SU-DHL-6 (cell line): ENCODE data around the gene HNRNPUL1.

Experiments
- H2AFZ ChIP-seq: fragments of 200-600 bp; sonication (generic); 2 replicates; pipeline ENCODE4 v1.6.1; 2014; ENCODE audit warnings: low read depth, mild to moderate bottlenecking, moderate library complexity, mixed read lengths, antibody characterized with exemption, low read length; ENCODE audit not compliant: severe bottlenecking
- H3F3A ChIP-seq: fragments of 200-600 bp; shearing (Covaris generic); 2 replicates; pipeline ENCODE4 v1.6.0; 2016; ENCODE audit warnings: antibody characterized with exemption, mild to moderate bottlenecking; ENCODE audit not compliant: insufficient read depth
- H3K27ac ChIP-seq: fragments of 200-600 bp; sonication (generic); 2 replicates; pipeline ENCODE4 v1.5.1; 2016; ENCODE audit warnings: low read depth, mild to moderate bottlenecking, low read length, moderate library complexity, mixed read lengths
- H3K27me3 ChIP-seq: fragments of 200-600 bp; sonication (generic), shearing (Covaris generic); 2 replicates; pipeline ENCODE4 v1.6.0; 2014; ENCODE audit warnings: mild to moderate bottlenecking, low read length
- H3K36me3 ChIP-seq: fragments of 200-600 bp; sonication (generic); 2 replicates; pipeline ENCODE4 v1.6.1; 2014; ENCODE audit warnings: mild to moderate bottlenecking, low read length, mixed read lengths
- H3K4me2 ChIP-seq: fragments of 300-600, 200-600 bp; shearing (Covaris generic), sonication (generic); 2 replicates; pipeline ENCODE4 v1.6.0; 2014; ENCODE audit warnings: low read length, low read depth, mild to moderate bottlenecking; ENCODE audit not compliant: poor library complexity, severe bottlenecking
- H3K4me3 ChIP-seq: fragments of 200-600 bp; sonication (generic); 2 replicates; pipeline ENCODE4 v1.5.1; 2014; ENCODE audit warnings: antibody characterized with exemption, low read length, mild to moderate bottlenecking, mixed read lengths; ENCODE audit not compliant: insufficient read depth, poor library complexity, severe bottlenecking
- H3K79me2 ChIP-seq: fragments of 200-600 bp; sonication (generic); 2 replicates; pipeline ENCODE4 v1.6.1; 2014; ENCODE audit warnings: mild to moderate bottlenecking, low read length, moderate library complexity; ENCODE audit not compliant: insufficient read depth
- H3K9ac ChIP-seq: fragments of 200-600 bp; sonication (generic); 2 replicates; pipeline ENCODE4 v1.7.0; 2014; ENCODE audit warnings: mild to moderate bottlenecking, low read length
- H3K9me2 ChIP-seq: fragments of 200-600 bp; sonication (generic); replicated peaks from 2 replicates; pipeline ENCODE4 v1.6.1; 2014; ENCODE audit warnings: low read length; ENCODE audit not compliant: insufficient read depth
- H3K9me3 ChIP-seq: fragments of 200-600 bp; sonication (generic); 2 replicates; pipeline ENCODE4 v1.6.1; 2014; ENCODE audit warnings: low read length, mixed read lengths; ENCODE audit not compliant: insufficient read depth
- H4K20me1 ChIP-seq: fragments of 200-600 bp; sonication (generic); 2 replicates; pipeline ENCODE4 v1.6.1; 2014; ENCODE audit warnings: low read depth, mild to moderate bottlenecking, antibody characterized with exemption, low read length, moderate library complexity, mixed read lengths
- EZH2phosphoT487 ChIP-seq: fragments of 200-600 bp; sonication (generic), shearing (Covaris generic); conservative IDR thresholded peaks from 2 replicates; pipeline ENCODE4 v1.6.1; 2018; ENCODE audit warnings: mild to moderate bottlenecking, antibody characterized with exemption, low read length, moderate library complexity, mixed read lengths
- TF ChIP-seq, protein P1 (sequence below): fragments of 200-600 bp; sonication (generic); IDR thresholded peaks from one replicate; pipeline ENCODE4 v1.5.1; 2017; ENCODE audit warnings: antibody characterized with exemption, mild to moderate bottlenecking, low read length, moderate library complexity; ENCODE audit not compliant: insufficient read depth, poor library complexity, severe bottlenecking

HNRNPUL1 gene

DNA sequence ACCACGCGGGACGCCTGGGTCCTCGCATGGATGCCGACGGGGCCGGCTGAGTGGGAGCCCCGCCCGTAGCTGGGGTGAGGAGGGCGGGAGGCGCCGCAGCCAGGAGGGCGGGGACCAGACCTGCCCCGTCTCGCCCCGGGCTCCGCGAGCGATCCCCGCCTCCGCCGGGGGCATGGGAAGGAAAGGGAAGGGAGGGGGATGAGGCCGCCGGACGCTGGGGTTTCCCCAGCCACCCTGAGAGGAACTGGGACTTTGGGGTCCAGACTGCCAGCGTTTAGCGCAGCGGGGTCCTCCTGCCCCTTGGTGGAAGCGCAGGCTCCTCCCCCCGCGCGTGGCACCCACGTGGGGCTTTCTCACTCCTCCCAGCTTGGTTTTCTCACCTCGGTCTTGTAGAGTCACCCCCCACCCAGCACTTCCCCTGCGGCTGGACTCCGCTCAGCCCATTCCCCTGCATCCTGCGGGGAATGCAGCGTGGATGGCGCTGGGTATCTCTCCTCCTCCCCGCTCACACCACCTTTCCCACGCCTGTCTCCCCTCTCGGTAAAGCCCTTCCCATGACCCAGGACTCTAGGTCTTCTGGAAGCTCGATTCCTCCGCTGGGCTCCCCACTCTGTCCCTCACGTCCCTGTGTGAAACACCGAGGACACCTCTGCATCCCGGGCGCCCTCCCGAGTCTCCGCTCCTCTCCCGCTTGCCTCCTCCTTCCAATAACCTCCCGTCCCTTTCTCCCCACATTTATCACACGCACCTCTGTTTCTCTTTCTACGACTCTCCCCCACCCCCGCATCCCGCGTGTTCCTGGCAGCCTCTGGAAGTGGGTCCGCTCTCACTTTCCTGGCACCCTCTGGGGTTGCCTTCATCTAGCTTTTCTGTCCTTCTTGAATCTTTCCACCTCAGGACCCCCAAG is 87.4 kb downstream of the HNRNPUL1 start:
- Histone ChIP-seq H3K4me2 (peak overlapping the region; percentile 74), H3K27ac (peak overlapping the region; percentile 86), H3K4me3 (peak overlapping the region; percentile 92), H3K9me3 (no peaks in the 10 kb centered on the region), H3F3A (peaks cover 4% of the 10 kb centered on the region; the same call in 1 of the 2 replicates), H2AFZ (no peak overlapping the region), H4K20me1 (peaks cover 4% of the 10 kb centered on the region; the same call in 1 of the 2 replicates), H3K9me2 (no peaks in the 10 kb centered on the region), H3K9ac (peak overlapping the region; percentile 94), H3K27me3 (no peaks in the 10 kb centered on the region), H3K36me3 (peaks cover 3% of the 10 kb centered on the region; the same call in 1 of the 2 replicates), H3K79me2 (peaks cover 53% of the 10 kb centered on the region)
- TF ChIP-seq EZH2phosphoT487, result no peak
- TF ChIP-seq, protein P1, sequence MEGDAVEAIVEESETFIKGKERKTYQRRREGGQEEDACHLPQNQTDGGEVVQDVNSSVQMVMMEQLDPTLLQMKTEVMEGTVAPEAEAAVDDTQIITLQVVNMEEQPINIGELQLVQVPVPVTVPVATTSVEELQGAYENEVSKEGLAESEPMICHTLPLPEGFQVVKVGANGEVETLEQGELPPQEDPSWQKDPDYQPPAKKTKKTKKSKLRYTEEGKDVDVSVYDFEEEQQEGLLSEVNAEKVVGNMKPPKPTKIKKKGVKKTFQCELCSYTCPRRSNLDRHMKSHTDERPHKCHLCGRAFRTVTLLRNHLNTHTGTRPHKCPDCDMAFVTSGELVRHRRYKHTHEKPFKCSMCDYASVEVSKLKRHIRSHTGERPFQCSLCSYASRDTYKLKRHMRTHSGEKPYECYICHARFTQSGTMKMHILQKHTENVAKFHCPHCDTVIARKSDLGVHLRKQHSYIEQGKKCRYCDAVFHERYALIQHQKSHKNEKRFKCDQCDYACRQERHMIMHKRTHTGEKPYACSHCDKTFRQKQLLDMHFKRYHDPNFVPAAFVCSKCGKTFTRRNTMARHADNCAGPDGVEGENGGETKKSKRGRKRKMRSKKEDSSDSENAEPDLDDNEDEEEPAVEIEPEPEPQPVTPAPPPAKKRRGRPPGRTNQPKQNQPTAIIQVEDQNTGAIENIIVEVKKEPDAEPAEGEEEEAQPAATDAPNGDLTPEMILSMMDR, result no peak

DNA sequence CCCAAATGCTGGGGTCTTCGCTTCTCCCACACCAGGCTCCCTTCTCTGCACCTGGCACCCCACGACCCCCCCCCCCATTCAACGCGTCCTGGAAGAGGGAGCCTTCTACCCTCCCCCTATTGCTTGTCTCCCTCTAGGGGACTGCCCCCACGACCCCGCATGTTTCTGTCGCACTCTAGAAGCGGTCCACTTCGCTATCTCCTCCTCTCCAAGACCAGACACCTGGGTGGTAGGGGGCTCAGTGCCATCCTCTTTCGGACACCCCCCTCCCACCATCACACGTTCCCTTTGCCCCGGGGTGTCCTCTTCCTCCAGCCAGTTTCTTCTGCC is 88.1 kb downstream of the HNRNPUL1 start:
- Histone ChIP-seq H3K9ac (peak overlapping the region; percentile 94), H3K27ac (peak overlapping the region; percentile 86), H4K20me1 (peaks cover 4% of the 10 kb centered on the region; the same call in 1 of the 2 replicates), H3K79me2 (peaks cover 51% of the 10 kb centered on the region), H3K27me3 (no peaks in the 10 kb centered on the region), H3K9me2 (no peaks in the 10 kb centered on the region), H2AFZ (no peak overlapping the region), H3K36me3 (peaks cover 3% of the 10 kb centered on the region; the same call in 1 of the 2 replicates), H3K9me3 (no peaks in the 10 kb centered on the region), H3F3A (peaks cover 4% of the 10 kb centered on the region; the same call in 1 of the 2 replicates), H3K4me3 (peak overlapping the region; percentile 92), H3K4me2 (peak overlapping the region; percentile 74)
- TF ChIP-seq EZH2phosphoT487, result no peak
- TF ChIP-seq, protein P1, result no peak

DNA sequence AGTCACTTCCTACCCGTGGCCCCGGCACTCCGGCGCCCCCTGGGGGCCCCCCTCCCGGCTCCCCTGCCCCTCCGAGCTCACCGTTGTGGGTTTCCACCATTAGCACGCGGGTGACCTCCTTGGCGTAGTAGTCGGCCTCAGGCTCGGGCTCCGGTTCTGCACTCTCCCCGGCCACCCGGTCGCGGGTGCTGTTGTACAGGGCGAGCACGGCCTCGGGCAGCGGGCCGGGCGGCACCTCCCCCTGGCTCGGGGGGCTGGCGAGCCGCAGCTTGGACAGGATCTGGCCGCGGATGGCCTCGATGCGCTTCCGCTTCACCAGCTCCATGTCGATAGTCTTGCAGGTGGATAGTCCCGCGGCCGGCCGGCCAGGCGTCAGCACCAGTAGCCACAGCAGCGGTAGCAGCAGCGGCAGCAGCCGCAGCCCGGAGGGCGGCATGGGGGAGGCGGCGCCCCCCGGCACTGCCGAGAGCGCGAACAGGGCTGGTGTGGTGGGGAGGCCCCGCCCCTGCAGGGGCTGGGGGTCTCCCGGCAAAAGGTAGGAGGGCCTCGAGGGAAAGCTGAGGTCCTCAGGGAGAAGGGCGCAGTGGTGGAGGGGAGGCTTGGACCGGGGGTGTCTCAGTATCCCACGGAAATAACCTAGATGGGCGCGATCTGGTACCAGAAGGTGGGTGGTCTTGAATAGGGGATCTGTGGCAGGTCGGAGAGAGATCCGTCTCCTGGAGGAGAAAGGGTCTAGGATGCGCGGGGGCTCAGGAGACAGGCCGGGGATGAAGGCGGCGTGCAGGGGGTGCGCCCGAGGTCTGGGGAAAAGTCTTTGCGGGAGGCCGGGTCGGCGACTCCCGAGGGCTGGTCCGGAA is 88.7 kb downstream of the HNRNPUL1 start:
- TF ChIP-seq, protein P1, result peak; percentile 97
- TF ChIP-seq EZH2phosphoT487, result no peak
- Histone ChIP-seq H3K9me2 (no peaks in the 10 kb centered on the region), H3K9ac (peak overlapping the region; percentile 94), H3K4me3 (peak overlapping the region; percentile 92), H3K27me3 (no peaks in the 10 kb centered on the region), H3K27ac (peak overlapping the region; percentile 86), H3K9me3 (no peaks in the 10 kb centered on the region), H3K36me3 (peaks cover 3% of the 10 kb centered on the region; the same call in 1 of the 2 replicates), H3F3A (peaks cover 4% of the 10 kb centered on the region; the same call in 1 of the 2 replicates), H4K20me1 (peaks cover 4% of the 10 kb centered on the region; the same call in 1 of the 2 replicates), H2AFZ (peak overlapping the region; percentile 47), H3K79me2 (peaks cover 48% of the 10 kb centered on the region), H3K4me2 (peak overlapping the region; percentile 74)
